ENCODE results near the gene MZF1.

GRCh38 chr19:58558066-58558622 lies 15.0 kb downstream of the MZF1 start, which contains the start of gene UBE2M:
- TF ChIP-seq, protein P1, sequence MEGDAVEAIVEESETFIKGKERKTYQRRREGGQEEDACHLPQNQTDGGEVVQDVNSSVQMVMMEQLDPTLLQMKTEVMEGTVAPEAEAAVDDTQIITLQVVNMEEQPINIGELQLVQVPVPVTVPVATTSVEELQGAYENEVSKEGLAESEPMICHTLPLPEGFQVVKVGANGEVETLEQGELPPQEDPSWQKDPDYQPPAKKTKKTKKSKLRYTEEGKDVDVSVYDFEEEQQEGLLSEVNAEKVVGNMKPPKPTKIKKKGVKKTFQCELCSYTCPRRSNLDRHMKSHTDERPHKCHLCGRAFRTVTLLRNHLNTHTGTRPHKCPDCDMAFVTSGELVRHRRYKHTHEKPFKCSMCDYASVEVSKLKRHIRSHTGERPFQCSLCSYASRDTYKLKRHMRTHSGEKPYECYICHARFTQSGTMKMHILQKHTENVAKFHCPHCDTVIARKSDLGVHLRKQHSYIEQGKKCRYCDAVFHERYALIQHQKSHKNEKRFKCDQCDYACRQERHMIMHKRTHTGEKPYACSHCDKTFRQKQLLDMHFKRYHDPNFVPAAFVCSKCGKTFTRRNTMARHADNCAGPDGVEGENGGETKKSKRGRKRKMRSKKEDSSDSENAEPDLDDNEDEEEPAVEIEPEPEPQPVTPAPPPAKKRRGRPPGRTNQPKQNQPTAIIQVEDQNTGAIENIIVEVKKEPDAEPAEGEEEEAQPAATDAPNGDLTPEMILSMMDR (conservative IDR thresholded peaks at IDR 0.05; ENCODE audit: low read depth in 2 of 2), result no peak
- TF ChIP-seq EZH2phosphoT487 (IDR thresholded peaks at IDR 0.05; ENCODE audit: unreplicated experiment) (no peak), REST (IDR thresholded peaks at IDR 0.05; ENCODE audit: unreplicated experiment) (no peak), ZNF114 (CRISPR knock-in tag; IDR thresholded peaks at IDR 0.05) (no peak), POLR2AphosphoS5 (IDR thresholded peaks at IDR 0.05; ENCODE audit: low read depth) (no peak), ETS1 (IDR thresholded peaks at IDR 0.05) (no peak), EZH2 (IDR thresholded peaks at IDR 0.05; ENCODE audit: low read depth, unreplicated experiment) (no peak), CREB1 (CRISPR knock-in tag; IDR thresholded peaks at IDR 0.05; ENCODE audit: low read depth) (no peak), JUNB (IDR thresholded peaks at IDR 0.05; ENCODE audit: unreplicated experiment) (no peak), STAT1 (IDR thresholded peaks at IDR 0.05; ENCODE audit: unreplicated experiment) (no peak)
